ENCODE measurements around the gene RHOT2.

RHOT2 gene

DNA sequence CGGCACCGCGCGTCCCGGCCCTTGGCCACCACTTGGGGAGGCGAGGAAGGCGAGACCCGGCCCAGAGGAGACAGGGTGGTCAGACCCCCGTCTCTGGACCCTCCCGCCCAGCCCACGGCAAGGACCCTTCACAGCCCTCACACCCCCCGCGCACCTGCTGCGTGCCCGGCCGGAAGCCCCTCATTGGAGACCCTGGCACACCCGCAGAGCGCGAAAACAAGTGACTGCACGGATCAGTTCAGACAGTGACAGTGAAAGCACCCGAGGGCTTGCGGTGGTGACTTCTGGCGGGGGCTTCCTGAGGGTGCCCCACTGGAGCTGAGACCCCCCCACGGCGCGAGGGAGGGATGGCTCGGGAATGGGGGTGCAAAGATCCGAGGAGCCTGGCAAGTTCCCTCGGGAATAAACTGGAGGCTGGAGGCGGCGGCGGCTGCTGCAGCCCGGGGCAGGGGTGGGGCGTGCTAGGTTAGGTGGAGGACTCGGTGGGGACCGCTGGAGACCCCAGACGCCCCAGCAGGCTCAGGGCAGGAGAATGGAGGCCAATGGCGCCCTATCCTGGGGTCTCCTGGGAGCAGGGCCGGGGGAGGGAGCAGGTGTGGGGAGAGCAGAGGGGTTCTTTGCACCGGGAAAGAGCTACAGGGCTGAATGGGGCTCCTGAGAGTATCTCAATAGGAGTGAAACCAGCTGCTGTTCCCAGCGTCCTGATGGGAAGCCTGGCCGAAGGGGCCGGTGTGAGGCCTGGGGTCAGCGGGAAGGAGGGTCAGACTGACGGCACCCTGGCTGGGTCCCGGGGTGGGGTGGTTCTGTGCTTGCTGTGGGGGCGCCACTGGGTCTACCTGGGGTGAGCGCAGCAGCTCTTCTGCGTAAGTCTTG lies 38.5 kb downstream of the RHOT2 start:
- Histone ChIP-seq H3K23ac (ENCODE audit: low read depth, low read length, poor library complexity) (peak overlapping the region; percentile 73), H4K91ac (ENCODE audit: low read depth, low read length, poor library complexity) (no peak overlapping the region), H4K8ac (ENCODE audit: low read depth, low read length) (no peak overlapping the region), H3K27ac (replicated peaks; ENCODE audit: low read length) (no peak overlapping the region), H3K27me3 (ENCODE audit: control insufficient read depth in 3 of 3, insufficient read depth in 3 of 3, low read depth in 1 of 3, low read length in 3 of 3) (peaks cover 35 to 77% (median 39%) of the 10 kb centered on the region in 3 experiments), H3K4me1 (ENCODE audit: control insufficient read depth in 2 of 2, insufficient read depth in 1 of 2, low read depth in 1 of 2, low read length in 2 of 2) (peaks cover 17 to 48% of the 10 kb centered on the region in 2 donors), H3K4ac (ENCODE audit: low read length) (no peak overlapping the region), H3K9me3 (replicated peaks in 1 of 2; ENCODE audit: control insufficient read depth in 2 of 2, insufficient read depth in 1 of 2, low read depth in 1 of 2, low read length in 2 of 2) (no peaks in the 10 kb centered on the region), H3K79me1 (ENCODE audit: low read depth, low read length) (peaks cover 2% of the 10 kb centered on the region), H3K4me2 (ENCODE audit: insufficient read depth, low read length, poor library complexity, severe bottlenecking) (peak overlapping the region; percentile 69), H3K36me3 (replicated peaks in 1 of 2; ENCODE audit: control insufficient read depth in 2 of 2, insufficient read depth in 2 of 2, low read length in 2 of 2) (no peaks in the 10 kb centered on the region), H2BK120ac (ENCODE audit: low read depth, low read length) (no peak overlapping the region), H2BK12ac (ENCODE audit: low read length) (no peak overlapping the region), H3K18ac (ENCODE audit: low read length) (peak overlapping the region; percentile 80), H2BK5ac (ENCODE audit: low read length) (peak overlapping the region; percentile 75), H3K4me3 (ENCODE audit: low read length in 2 of 2) (peak overlapping the region in 1 of 2 donors; percentile 30), H2BK15ac (ENCODE audit: low read length) (peak overlapping the region; percentile 58), H3K9ac (ENCODE audit: low read depth, low read length, poor library complexity) (no peak overlapping the region), H2AFZ (ENCODE audit: low read length) (peak overlapping the region; percentile 75), H2AK5ac (ENCODE audit: low read depth, low read length) (peak overlapping the region; percentile 75), H3K14ac (ENCODE audit: low read length) (no peak overlapping the region)
- no CpG with 5 or more reads among the region's 49 CpGs for WGBS, 2 donors (ENCODE audit: extremely low coverage in 2 of 2, insufficient read length in 2 of 2, insufficient replicate concordance in 1 of 2)
- DNase-seq (ENCODE audit: low spot score): no peak

DNA sequence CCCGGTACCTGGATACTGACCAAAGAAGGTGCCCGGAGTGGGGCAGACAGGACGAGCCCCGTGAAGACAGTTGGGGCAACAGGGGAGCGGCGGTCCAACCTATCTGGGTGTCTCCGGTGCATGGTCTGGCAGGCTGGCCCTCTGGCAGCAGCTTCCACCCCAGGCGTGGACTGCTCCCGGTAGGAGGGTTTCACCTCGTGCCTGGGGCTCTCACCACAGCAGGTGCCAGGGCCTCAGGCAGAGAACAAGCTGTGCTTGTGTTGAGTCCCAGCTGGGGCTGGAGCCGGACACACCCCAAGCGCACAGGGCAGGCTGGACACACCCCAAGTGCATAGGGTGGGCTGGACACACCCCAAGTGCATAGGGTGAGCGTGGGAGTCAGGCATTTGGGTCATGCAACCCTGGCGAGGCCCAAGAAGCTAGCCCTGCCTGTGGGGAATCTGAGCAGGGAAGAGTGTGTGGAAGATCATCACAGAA lies 39.2 kb downstream of the RHOT2 start:
- Histone ChIP-seq H4K91ac (ENCODE audit: low read depth, low read length, poor library complexity) (no peak overlapping the region), H4K8ac (ENCODE audit: low read depth, low read length) (no peak overlapping the region), H2BK12ac (ENCODE audit: low read length) (peak overlapping the region; percentile 99), H3K18ac (ENCODE audit: low read length) (peak overlapping the region; percentile 64), H3K4me2 (ENCODE audit: insufficient read depth, low read length, poor library complexity, severe bottlenecking) (no peak overlapping the region), H3K79me1 (ENCODE audit: low read depth, low read length) (no peaks in the 10 kb centered on the region), H2BK120ac (ENCODE audit: low read depth, low read length) (peak overlapping the region; percentile 91), H3K14ac (ENCODE audit: low read length) (peak overlapping the region; percentile 56), H2BK15ac (ENCODE audit: low read length) (peak overlapping the region; percentile 58), H3K27ac (replicated peaks; ENCODE audit: low read length) (no peak overlapping the region), H3K9me3 (replicated peaks in 1 of 2; ENCODE audit: control insufficient read depth in 2 of 2, insufficient read depth in 1 of 2, low read depth in 1 of 2, low read length in 2 of 2) (no peaks in the 10 kb centered on the region), H3K4ac (ENCODE audit: low read length) (peak overlapping the region; percentile 89), H3K4me1 (ENCODE audit: control insufficient read depth in 2 of 2, insufficient read depth in 1 of 2, low read depth in 1 of 2, low read length in 2 of 2) (peaks cover 19 to 50% of the 10 kb centered on the region in 2 donors), H3K36me3 (replicated peaks in 1 of 2; ENCODE audit: control insufficient read depth in 2 of 2, insufficient read depth in 2 of 2, low read length in 2 of 2) (no peaks in the 10 kb centered on the region), H2AFZ (ENCODE audit: low read length) (no peak overlapping the region), H3K4me3 (ENCODE audit: low read length in 2 of 2) (no peak overlapping the region), H3K9ac (ENCODE audit: low read depth, low read length, poor library complexity) (peak overlapping the region; percentile 21), H3K23ac (ENCODE audit: low read depth, low read length, poor library complexity) (peak overlapping the region; percentile 43), H2BK5ac (ENCODE audit: low read length) (peak overlapping the region; percentile 24), H2AK5ac (ENCODE audit: low read depth, low read length) (peak overlapping the region; percentile 75), H3K27me3 (ENCODE audit: control insufficient read depth in 3 of 3, insufficient read depth in 3 of 3, low read depth in 1 of 3, low read length in 3 of 3) (peaks cover 28 to 70% (median 32%) of the 10 kb centered on the region in 3 experiments)
- no CpG with 5 or more reads among the region's 14 CpGs for WGBS, 2 donors (ENCODE audit: extremely low coverage in 2 of 2, insufficient read length in 2 of 2, insufficient replicate concordance in 1 of 2)
- DNase-seq (ENCODE audit: low spot score): no peak

DNA sequence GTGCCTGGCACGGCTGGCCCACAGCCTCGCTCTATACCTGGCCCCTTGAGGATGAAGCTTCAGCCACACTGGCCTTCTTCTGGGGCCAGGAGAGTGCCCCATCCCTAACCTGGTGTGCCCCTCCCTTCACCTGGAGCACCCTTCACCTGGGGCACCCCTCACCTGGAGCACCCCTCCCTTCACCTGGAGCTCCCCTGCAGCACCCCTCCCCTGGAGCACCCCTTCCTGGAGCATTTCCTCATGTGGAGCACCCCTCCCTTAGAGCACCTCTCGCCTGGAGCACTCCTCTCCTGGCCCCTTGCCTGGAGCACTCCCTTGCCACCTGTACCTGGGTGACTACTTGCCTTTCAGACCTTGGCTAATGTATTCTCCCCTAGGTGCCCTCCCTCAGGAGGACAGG lies 40.1 kb downstream of the RHOT2 start:
- Histone ChIP-seq H3K23ac (ENCODE audit: low read depth, low read length, poor library complexity) (no peak overlapping the region), H3K4me3 (ENCODE audit: low read length in 2 of 2) (no peak overlapping the region), H2AFZ (ENCODE audit: low read length) (no peak overlapping the region), H3K18ac (ENCODE audit: low read length) (no peak overlapping the region), H3K4me1 (ENCODE audit: control insufficient read depth in 2 of 2, insufficient read depth in 1 of 2, low read depth in 1 of 2, low read length in 2 of 2) (peaks cover 19 to 50% of the 10 kb centered on the region in 2 donors), H3K4ac (ENCODE audit: low read length) (no peak overlapping the region), H3K9me3 (replicated peaks in 1 of 2; ENCODE audit: control insufficient read depth in 2 of 2, insufficient read depth in 1 of 2, low read depth in 1 of 2, low read length in 2 of 2) (no peaks in the 10 kb centered on the region), H3K27me3 (ENCODE audit: control insufficient read depth in 3 of 3, insufficient read depth in 3 of 3, low read depth in 1 of 3, low read length in 3 of 3) (peaks cover 21 to 62% (median 25%) of the 10 kb centered on the region in 3 experiments), H3K9ac (ENCODE audit: low read depth, low read length, poor library complexity) (no peak overlapping the region), H2BK15ac (ENCODE audit: low read length) (no peak overlapping the region), H2AK5ac (ENCODE audit: low read depth, low read length) (no peak overlapping the region), H4K8ac (ENCODE audit: low read depth, low read length) (no peak overlapping the region), H2BK120ac (ENCODE audit: low read depth, low read length) (no peak overlapping the region), H2BK12ac (ENCODE audit: low read length) (no peak overlapping the region), H3K79me1 (ENCODE audit: low read depth, low read length) (no peaks in the 10 kb centered on the region), H3K36me3 (replicated peaks in 1 of 2; ENCODE audit: control insufficient read depth in 2 of 2, insufficient read depth in 2 of 2, low read length in 2 of 2) (no peaks in the 10 kb centered on the region), H3K14ac (ENCODE audit: low read length) (no peak overlapping the region), H4K91ac (ENCODE audit: low read depth, low read length, poor library complexity) (no peak overlapping the region), H3K27ac (replicated peaks; ENCODE audit: low read length) (no peak overlapping the region), H3K4me2 (ENCODE audit: insufficient read depth, low read length, poor library complexity, severe bottlenecking) (no peak overlapping the region), H2BK5ac (ENCODE audit: low read length) (no peak overlapping the region)
- no peak for DNase-seq (ENCODE audit: low spot score)
- WGBS, 2 donors (ENCODE audit: extremely low coverage in 2 of 2, insufficient read length in 2 of 2, insufficient replicate concordance in 1 of 2): no CpG with 5 or more reads among the region's 3 CpGs

DNA sequence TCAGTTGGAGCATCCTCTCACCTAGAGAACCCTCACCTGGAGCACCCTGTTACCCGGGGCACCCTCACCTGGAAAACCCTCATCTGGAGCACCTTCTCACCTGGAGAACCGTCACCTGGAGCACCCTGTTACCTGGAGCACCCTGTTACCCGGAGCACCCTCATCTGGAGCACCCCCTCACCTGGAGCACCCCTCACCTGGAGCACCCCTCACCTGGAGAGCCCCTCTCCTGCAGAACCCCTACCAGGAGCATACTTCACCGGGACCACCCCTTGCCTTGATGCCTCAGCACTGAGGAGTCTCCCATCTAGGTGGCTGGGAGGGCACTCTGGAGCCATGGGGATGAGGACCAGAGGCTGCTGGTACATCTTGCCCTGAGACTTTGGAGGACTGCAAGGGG lies 41.0 kb downstream of the RHOT2 start:
- Histone ChIP-seq H2AFZ (ENCODE audit: low read length) (no peak overlapping the region), H4K8ac (ENCODE audit: low read depth, low read length) (no peak overlapping the region), H3K4ac (ENCODE audit: low read length) (no peak overlapping the region), H3K14ac (ENCODE audit: low read length) (peak overlapping the region; percentile 8), H2AK5ac (ENCODE audit: low read depth, low read length) (peak overlapping the region; percentile 36), H3K4me1 (ENCODE audit: control insufficient read depth in 2 of 2, insufficient read depth in 1 of 2, low read depth in 1 of 2, low read length in 2 of 2) (peaks cover 19 to 52% of the 10 kb centered on the region in 2 donors), H3K27me3 (ENCODE audit: control insufficient read depth in 3 of 3, insufficient read depth in 3 of 3, low read depth in 1 of 3, low read length in 3 of 3) (peaks cover 16 to 56% (median 22%) of the 10 kb centered on the region in 3 experiments), H3K9ac (ENCODE audit: low read depth, low read length, poor library complexity) (no peak overlapping the region), H3K27ac (replicated peaks; ENCODE audit: low read length) (no peak overlapping the region), H3K4me3 (ENCODE audit: low read length in 2 of 2) (peak overlapping the region in 1 of 2 donors; percentile 34), H3K23ac (ENCODE audit: low read depth, low read length, poor library complexity) (no peak overlapping the region), H4K91ac (ENCODE audit: low read depth, low read length, poor library complexity) (no peak overlapping the region), H2BK120ac (ENCODE audit: low read depth, low read length) (no peak overlapping the region), H3K79me1 (ENCODE audit: low read depth, low read length) (no peaks in the 10 kb centered on the region), H3K36me3 (replicated peaks in 1 of 2; ENCODE audit: control insufficient read depth in 2 of 2, insufficient read depth in 2 of 2, low read length in 2 of 2) (no peaks in the 10 kb centered on the region), H3K4me2 (ENCODE audit: insufficient read depth, low read length, poor library complexity, severe bottlenecking) (peak overlapping the region; percentile 11), H2BK15ac (ENCODE audit: low read length) (no peak overlapping the region), H2BK5ac (ENCODE audit: low read length) (no peak overlapping the region), H2BK12ac (ENCODE audit: low read length) (no peak overlapping the region), H3K18ac (ENCODE audit: low read length) (peak overlapping the region; percentile 19), H3K9me3 (replicated peaks in 1 of 2; ENCODE audit: control insufficient read depth in 2 of 2, insufficient read depth in 1 of 2, low read depth in 1 of 2, low read length in 2 of 2) (no peaks in the 10 kb centered on the region)
- DNase-seq (ENCODE audit: low spot score): no peak
- WGBS, 2 donors (ENCODE audit: extremely low coverage in 2 of 2, insufficient read length in 2 of 2, insufficient replicate concordance in 1 of 2): no CpG with 5 or more reads among the region's 4 CpGs

Measured in neuronal stem cell (in vitro differentiated cells).